HG03175 (cell line): Measurements from ENCODE around the gene RAPGEF2.

Source experiments
- ATAC-seq: cut with Tn5 transposase; IDR thresholded peaks from one replicate; pipeline ENCODE4 v1.9.1; 2021; ENCODE audit warnings: mild to moderate bottlenecking, moderate library complexity; ENCODE audit not compliant: unreplicated experiment

The RAPGEF2 gene

GRCh38 chr4:159269956-159270355 is 167.1 kb downstream of the RAPGEF2 start:
- no peak for ATAC-seq

GRCh38 chr4:159271856-159272255 is 169.0 kb downstream of the RAPGEF2 start:
- no peak for ATAC-seq

GRCh38 chr4:159272273-159273140 is 169.6 kb downstream of the RAPGEF2 start:
- ATAC-seq: no peak

- ATAC-seq: no peak
Observed at GRCh38 chr4:159273141-159273438, 170.2 kb downstream of the RAPGEF2 start.

GRCh38 chr4:159273841-159274240 is 171.0 kb downstream of the RAPGEF2 start:
- ATAC-seq: no peak

GRCh38 chr4:159278399-159278798 is 175.5 kb downstream of the RAPGEF2 start:
- peak; percentile 52 for ATAC-seq

- ATAC-seq: no peak
Observed at GRCh38 chr4:159279084-159279483, 176.2 kb downstream of the RAPGEF2 start.

GRCh38 chr4:159280442-159281172 is 177.7 kb downstream of the RAPGEF2 start:
- ATAC-seq: no peak

- no peak for ATAC-seq
Observed at GRCh38 chr4:159281771-159282170, 178.9 kb downstream of the RAPGEF2 start.

GRCh38 chr4:159282329-159282728 is 179.4 kb downstream of the RAPGEF2 start:
- no peak for ATAC-seq

- ATAC-seq: no peak
Observed at GRCh38 chr4:159282944-159283343, 180.1 kb downstream of the RAPGEF2 start.

GRCh38 chr4:159283696-159284095 is 180.8 kb downstream of the RAPGEF2 start:
- no peak for ATAC-seq

GRCh38 chr4:159284113-159284512 is 181.2 kb downstream of the RAPGEF2 start:
- ATAC-seq: no peak

- ATAC-seq: no peak
Observed at GRCh38 chr4:159284733-159285132, 181.9 kb downstream of the RAPGEF2 start.

- ATAC-seq: no peak
Observed at GRCh38 chr4:159287767-159288166, 184.9 kb downstream of the RAPGEF2 start.

GRCh38 chr4:159289682-159290081 is 186.8 kb downstream of the RAPGEF2 start:
- ATAC-seq: no peak

- ATAC-seq: no peak
Observed at GRCh38 chr4:159290321-159291030, 187.6 kb downstream of the RAPGEF2 start.

- no peak for ATAC-seq
Observed at GRCh38 chr4:159291176-159291575, 188.3 kb downstream of the RAPGEF2 start.

- no peak for ATAC-seq
Observed at GRCh38 chr4:159292137-159292896, 189.4 kb downstream of the RAPGEF2 start.

GRCh38 chr4:159293811-159294515 is 191.1 kb downstream of the RAPGEF2 start:
- ATAC-seq: no peak
